Endothelial cell of umbilical vein (primary cell): ENCODE measurements around the gene GSTK1. TPM values are rescaled to one million over a fixed set of nuclear protein-coding genes. Genes with fewer than 3 reads are reported as not detected.

Experiments used
- BruUV-seq: library from RNA; stranded (reverse); fragments of 400-500 nt; replicated peaks from 2 replicates; lab custom pipeline; 2021; lab: Mats Ljungman, UMichigan
- CTCF ChIA-PET: fragments of 300-600, 350-600 bp; sonication (Branson Sonifier 250); formaldehyde crosslinking; loops from one replicate; lab custom pipeline; 2021; ENCODE audit warnings: antibody characterized with exemption, inconsistent platforms; lab: Charles Lee
- POLR2A ChIA-PET: fragments of 300-600, 350-600 bp; sonication (Branson Sonifier 250); formaldehyde crosslinking; loops from one replicate; lab custom pipeline; 2021; ENCODE audit warnings: antibody characterized with exemption, inconsistent platforms; lab: Charles Lee
- DNase-seq: peaks from one replicate; pipeline ENCODE4 v3.0.0-alpha.2; 2011; ENCODE audit warnings: low read depth, low spot score
- FAIRE-seq: peaks from 2 replicates; lab custom pipeline; 2011; peaks lifted over from hg19 to GRCh38; lab: Jason Lieb, UNC
- H2AFZ ChIP-seq: 2 replicates; pipeline ENCODE4 v1.6.0; 2012; ENCODE audit warnings: low read depth, low read length, control low read depth, inconsistent platforms
- H3K27ac ChIP-seq: 2 replicates; pipeline ENCODE4 v1.5.1; 2011; ENCODE audit warnings: low read depth, mild to moderate bottlenecking, control low read depth, low read length, moderate library complexity; ENCODE audit not compliant: insufficient read depth
- H3K27me3 ChIP-seq, 2 experiments: 2 replicates each; pipeline versions ENCODE4 v1.6.0 to v1.6.1; 2011; ENCODE audit warnings: low read length in 2 of 2, mixed read lengths in 1 of 2; ENCODE audit not compliant: control insufficient read depth in 2 of 2, insufficient read depth in 2 of 2
- H3K36me3 ChIP-seq, 2 experiments: 2 replicates in 1 of 2; 3 replicates in 1 of 2; pipeline ENCODE4 v1.5.1; 2011; ENCODE audit warnings: low read length in 2 of 2, mild to moderate bottlenecking in 1 of 2, moderate library complexity in 1 of 2; ENCODE audit not compliant: control insufficient read depth in 2 of 2, insufficient read depth in 2 of 2; ENCODE audit errors: extremely low read depth in 1 of 2
- H3K4me1 ChIP-seq: 3 replicates; pipeline ENCODE4 v1.5.1; 2011; ENCODE audit warnings: mild to moderate bottlenecking, low read length; ENCODE audit not compliant: control insufficient read depth, insufficient read depth; ENCODE audit errors: extremely low read depth
- H3K4me2 ChIP-seq: 2 replicates; pipeline ENCODE4 v1.6.1; 2011; ENCODE audit warnings: low read length, control low read depth, mixed read lengths; ENCODE audit not compliant: insufficient read depth
- H3K4me3 ChIP-seq, 3 experiments: fragments of 200-600 bp in 1 of 3; sonication (generic), shearing (Covaris generic) in 1 of 3; replicated peaks in 1 of 3; 2 replicates each; pipeline ENCODE4 v1.5.1; 2011 to 2016; ENCODE audit warnings: control low read depth in 3 of 3, low read length in 3 of 3, mild to moderate bottlenecking in 2 of 3, inconsistent platforms in 1 of 3, low read depth in 1 of 3, moderate library complexity in 1 of 3; ENCODE audit not compliant: insufficient read depth in 1 of 3
- H3K79me2 ChIP-seq: 2 replicates; pipeline ENCODE4 v1.6.0; 2012; ENCODE audit warnings: low read length, inconsistent platforms; ENCODE audit not compliant: control insufficient read depth, insufficient read depth
- H3K9ac ChIP-seq: replicated peaks from 2 replicates; pipeline ENCODE3; 2011; ENCODE audit warnings: low read length, control low read depth; ENCODE audit not compliant: insufficient read depth; ENCODE audit errors: extremely low read depth
- H3K9me1 ChIP-seq: replicated peaks from 3 replicates; pipeline ENCODE4 v1.6.0; 2011; ENCODE audit warnings: mild to moderate bottlenecking, low read length; ENCODE audit not compliant: control insufficient read depth, insufficient read depth; ENCODE audit errors: extremely low read depth
- H3K9me3 ChIP-seq: replicated peaks from 2 replicates; pipeline ENCODE4 v1.5.1; 2012; ENCODE audit warnings: low read length, inconsistent platforms; ENCODE audit not compliant: control insufficient read depth, insufficient read depth
- H4K20me1 ChIP-seq: replicated peaks from 2 replicates; pipeline ENCODE3; 2011; ENCODE audit warnings: mild to moderate bottlenecking, low read length; ENCODE audit not compliant: control insufficient read depth, insufficient read depth; ENCODE audit errors: extremely low read depth
- EZH2 ChIP-seq: IDR thresholded peaks from 2 replicates; pipeline ENCODE4 v1.6.1; 2012; ENCODE audit warnings: borderline replicate concordance, low read depth, mild to moderate bottlenecking, moderate library complexity, low read length, inconsistent platforms; ENCODE audit not compliant: severe bottlenecking
- FOS ChIP-seq: IDR thresholded peaks from 2 replicates; pipeline ENCODE4 v1.6.1; 2011; ENCODE audit warnings: mild to moderate bottlenecking, low read length, moderate library complexity, borderline replicate concordance; ENCODE audit not compliant: insufficient read depth
- GATA2 ChIP-seq: IDR thresholded peaks from 2 replicates; pipeline ENCODE4 v1.7.0; 2011; ENCODE audit warnings: low read depth, mild to moderate bottlenecking, moderate library complexity, mixed read lengths, low read length; ENCODE audit not compliant: insufficient read length, insufficient read depth
- JUN ChIP-seq: IDR thresholded peaks from 2 replicates; pipeline ENCODE4 v1.6.1; 2011; ENCODE audit warnings: borderline replicate concordance, low read depth; ENCODE audit not compliant: insufficient read length, insufficient read depth
- MAX ChIP-seq: IDR thresholded peaks from 2 replicates; pipeline ENCODE4 v1.6.1; 2011; ENCODE audit not compliant: insufficient read depth, insufficient read length
- MYC ChIP-seq: IDR thresholded peaks from one replicate; pipeline ENCODE4 v1.6.1; 2011; ENCODE audit warnings: mild to moderate bottlenecking, low read depth, low read length
- POLR2A ChIP-seq: IDR thresholded peaks from 2 replicates; pipeline ENCODE4 v1.6.1; 2012; ENCODE audit warnings: low read depth, mild to moderate bottlenecking, control low read depth, low read length
- POLR2AphosphoS5 ChIP-seq: IDR thresholded peaks from 2 replicates; pipeline ENCODE4 v1.6.1; 2012; ENCODE audit warnings: low read depth, mild to moderate bottlenecking, control low read depth, low read length, moderate library complexity; ENCODE audit not compliant: insufficient read depth
- dilution Hi-C: fragments of 300-500 bp; cut with MboI; formaldehyde crosslinking; loops from one replicate; pipeline ENCODE4 v1.15.0; 2019; ENCODE audit warnings: low sequenced_read_pairs; ENCODE audit not compliant: extremely low pct_ligation_motif_present
- intact Hi-C: fragments of 100-400 bp; cut with micrococcal nuclease; formaldehyde crosslinking; loops from one replicate; pipeline ENCODE4 v1.10.0; 2022
- polyA plus RNA-seq, 4 experiments: library from polyadenylated mRNA; depleted of rRNA in 3 of 4; stranded (reverse) in 3 of 4; unstranded in 1 of 4; fragments of >200 nt; gene quantifications; 2 replicates each; pipeline versions ENCODE4 v1.2.1 to v1.2.3, GENCODE V29; 2011 to 2012; ENCODE audit warnings: missing spikeins in 1 of 4
- total RNA-seq: library from RNA; stranded (reverse); gene quantifications from 2 replicates; pipeline ENCODE4 v1.2.3, GENCODE V29; 2021
- TF ChIP-seq, protein P1 (sequence below), 2 donors: IDR thresholded peaks; 1 replicate in 1 of 2; 2 replicates in 1 of 2; pipeline ENCODE4 v1.5.1; 2011; ENCODE audit warnings: low read length in 2 of 2, mild to moderate bottlenecking in 2 of 2, moderate library complexity in 2 of 2, control low read depth in 1 of 2, inconsistent platforms in 1 of 2, low read depth in 1 of 2; ENCODE audit not compliant: insufficient read depth in 1 of 2; ENCODE audit errors: extremely low read depth in 1 of 2

Gene GSTK1
- total and polyA plus RNA-seq, 2 donors (not counting 3 experiments of a cell fraction or from before 2014, with no cell fraction given): 119 to 132 TPM

- DNase-seq: no peak
- Histone ChIP-seq H3K4me1 (peaks cover 7% of the 10 kb centered on the region), H3K4me2 (no peak overlapping the region), H3K27me3 (no peaks in the 10 kb centered on the region), H4K20me1 (no peaks in the 10 kb centered on the region), H2AFZ (no peak overlapping the region), H3K9me3 (no peaks in the 10 kb centered on the region), H3K27ac (no peak overlapping the region), H3K9me1 (no peaks in the 10 kb centered on the region), H3K4me3 (no peak overlapping the region), H3K9ac (no peak overlapping the region), H3K79me2 (no peaks in the 10 kb centered on the region), H3K36me3 (no peaks in the 10 kb centered on the region)
- ChIA-PET CTCF (interaction anchor here (1.5 kb wide), 1 partner anchor 18 kb away, joined by 6 read pairs; the partner anchor contains the start of gene GSTK1), POLR2A (no interaction called here)
- FAIRE-seq: no peak
- dilution Hi-C loops: no loop called here
- BruUV-seq: no TSS peak
- TF ChIP-seq, protein P1, sequence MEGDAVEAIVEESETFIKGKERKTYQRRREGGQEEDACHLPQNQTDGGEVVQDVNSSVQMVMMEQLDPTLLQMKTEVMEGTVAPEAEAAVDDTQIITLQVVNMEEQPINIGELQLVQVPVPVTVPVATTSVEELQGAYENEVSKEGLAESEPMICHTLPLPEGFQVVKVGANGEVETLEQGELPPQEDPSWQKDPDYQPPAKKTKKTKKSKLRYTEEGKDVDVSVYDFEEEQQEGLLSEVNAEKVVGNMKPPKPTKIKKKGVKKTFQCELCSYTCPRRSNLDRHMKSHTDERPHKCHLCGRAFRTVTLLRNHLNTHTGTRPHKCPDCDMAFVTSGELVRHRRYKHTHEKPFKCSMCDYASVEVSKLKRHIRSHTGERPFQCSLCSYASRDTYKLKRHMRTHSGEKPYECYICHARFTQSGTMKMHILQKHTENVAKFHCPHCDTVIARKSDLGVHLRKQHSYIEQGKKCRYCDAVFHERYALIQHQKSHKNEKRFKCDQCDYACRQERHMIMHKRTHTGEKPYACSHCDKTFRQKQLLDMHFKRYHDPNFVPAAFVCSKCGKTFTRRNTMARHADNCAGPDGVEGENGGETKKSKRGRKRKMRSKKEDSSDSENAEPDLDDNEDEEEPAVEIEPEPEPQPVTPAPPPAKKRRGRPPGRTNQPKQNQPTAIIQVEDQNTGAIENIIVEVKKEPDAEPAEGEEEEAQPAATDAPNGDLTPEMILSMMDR (IDR thresholded peaks at IDR 0.05; ENCODE audit: extremely low read depth in 1 of 2, insufficient read depth in 1 of 2, low read depth in 1 of 2, low read length in 2 of 2): no peak
- no peak for TF ChIP-seq MAX
- no peak for TF ChIP-seq GATA2
- TF ChIP-seq POLR2AphosphoS5: no peak
- no peak for TF ChIP-seq JUN
- no peak for TF ChIP-seq EZH2
- no peak for TF ChIP-seq POLR2A
- TF ChIP-seq MYC: no peak
- TF ChIP-seq FOS: no peak
- intact Hi-C loops: no loop called here
Measured at GRCh38 chr7:143281529-143281928, 18.3 kb downstream of the GSTK1 start.
